ENCODE results near the gene CXCL16. TPM values are rescaled to one million over a fixed set of nuclear protein-coding genes. Genes with fewer than 3 reads are reported as not detected.

The CXCL16 gene, protein sequence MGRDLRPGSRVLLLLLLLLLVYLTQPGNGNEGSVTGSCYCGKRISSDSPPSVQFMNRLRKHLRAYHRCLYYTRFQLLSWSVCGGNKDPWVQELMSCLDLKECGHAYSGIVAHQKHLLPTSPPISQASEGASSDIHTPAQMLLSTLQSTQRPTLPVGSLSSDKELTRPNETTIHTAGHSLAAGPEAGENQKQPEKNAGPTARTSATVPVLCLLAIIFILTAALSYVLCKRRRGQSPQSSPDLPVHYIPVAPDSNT
- total RNA-seq, result 14.1 TPM

DNA sequence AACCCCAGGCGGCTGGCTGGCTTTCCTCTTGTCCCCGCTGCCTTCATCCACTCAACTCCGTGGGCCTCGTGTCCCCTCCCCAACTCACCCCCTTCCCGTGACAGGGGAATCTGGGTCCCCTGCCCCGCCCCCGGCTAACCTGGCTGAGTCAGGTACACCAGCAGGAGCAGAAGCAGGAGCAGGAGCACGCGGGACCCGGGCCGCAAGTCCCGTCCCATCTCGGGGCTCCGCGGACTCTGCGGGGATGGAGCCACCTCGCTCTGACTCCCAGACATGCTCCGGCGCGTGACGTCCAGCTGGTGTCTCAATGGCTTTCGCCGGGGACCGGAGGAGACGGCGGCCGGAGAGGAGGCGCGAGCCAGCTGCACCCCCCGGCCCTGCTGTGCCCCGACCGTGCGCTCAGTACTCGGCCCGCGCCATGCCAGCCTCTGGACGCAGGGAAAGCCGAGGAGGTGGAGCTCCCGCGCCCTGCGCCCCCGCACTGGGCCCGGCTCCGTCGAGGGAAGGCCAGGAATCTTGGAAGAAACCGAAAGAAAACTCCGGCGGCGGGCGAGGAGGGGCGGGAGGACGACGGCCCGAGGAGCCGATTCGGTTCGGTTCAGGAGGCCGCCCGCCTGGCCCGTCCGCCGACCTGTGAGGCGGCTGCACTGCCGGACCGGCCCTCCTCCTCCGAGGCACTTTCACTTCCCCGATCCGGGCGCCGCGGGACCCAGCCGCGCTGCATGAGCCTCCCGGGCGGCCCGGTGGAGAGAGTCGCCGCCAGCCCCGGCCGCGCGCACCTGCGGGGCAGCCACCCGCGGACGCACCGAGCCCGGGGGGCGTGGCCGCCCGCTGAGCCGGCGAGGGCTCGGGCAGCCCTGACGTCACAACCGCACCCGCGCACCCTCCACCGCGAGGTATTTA lies at the start of gene CXCL16, which contains the start of gene ZMYND15:
Gene CXCL16, minus strand, starts transcription at position 807 of the 903 bp plus-strand sequence. Its CDS starts 589 bp downstream, at position 218.
Gene ZMYND15, plus strand, starts transcription at position 712 of the 903 bp plus-strand sequence. CDS start 716 bp downstream, outside the sequence.

DNA sequence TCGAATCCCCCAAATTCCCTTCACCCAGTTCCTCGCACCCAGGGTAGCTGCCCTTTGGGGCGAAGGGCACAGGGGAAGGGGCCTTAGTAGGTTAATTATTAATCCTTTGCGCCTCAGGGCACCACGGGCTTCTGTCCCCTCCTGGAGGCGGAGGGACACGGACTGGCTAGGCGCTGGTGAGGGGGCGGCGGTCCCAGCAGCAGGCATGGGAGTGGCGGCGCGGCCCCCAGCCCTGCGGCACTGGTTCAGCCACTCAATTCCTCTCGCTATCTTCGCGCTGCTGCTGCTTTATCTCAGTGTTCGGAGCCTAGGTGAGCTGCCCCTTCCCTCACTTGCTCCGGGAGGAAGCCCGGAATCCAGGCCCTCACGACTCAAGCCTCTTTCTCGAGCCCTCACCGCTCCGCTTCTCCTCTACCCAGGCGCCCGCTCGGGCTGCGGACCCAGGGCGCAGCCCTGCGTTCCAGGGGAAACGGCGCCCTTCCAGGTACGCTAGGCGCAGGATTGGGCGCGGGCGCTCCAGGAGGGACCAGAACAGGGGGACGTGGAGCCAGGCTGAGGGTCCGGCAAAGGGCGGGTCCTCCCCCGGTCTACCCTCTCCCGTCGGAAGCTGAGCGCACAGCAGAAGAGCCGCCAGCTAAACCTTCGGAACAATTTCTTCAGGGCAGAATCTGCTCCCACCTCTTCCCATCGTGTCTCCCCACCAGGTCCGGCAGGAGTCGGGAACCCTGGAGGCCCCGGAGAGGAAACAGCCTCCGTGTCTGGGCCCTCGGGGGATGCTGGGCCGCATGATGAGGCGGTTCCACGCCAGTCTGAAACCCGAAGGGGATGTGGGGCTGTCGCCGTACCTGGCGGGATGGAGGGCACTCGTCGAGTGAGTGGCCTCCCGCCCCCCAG lies 49.3 kb upstream of the CXCL16 start, which contains the start of gene GLTPD2:
Gene GLTPD2, plus strand, starts transcription at position 158 of the 894 bp plus-strand sequence. Its CDS starts 48 bp downstream, at position 206.

DNA sequence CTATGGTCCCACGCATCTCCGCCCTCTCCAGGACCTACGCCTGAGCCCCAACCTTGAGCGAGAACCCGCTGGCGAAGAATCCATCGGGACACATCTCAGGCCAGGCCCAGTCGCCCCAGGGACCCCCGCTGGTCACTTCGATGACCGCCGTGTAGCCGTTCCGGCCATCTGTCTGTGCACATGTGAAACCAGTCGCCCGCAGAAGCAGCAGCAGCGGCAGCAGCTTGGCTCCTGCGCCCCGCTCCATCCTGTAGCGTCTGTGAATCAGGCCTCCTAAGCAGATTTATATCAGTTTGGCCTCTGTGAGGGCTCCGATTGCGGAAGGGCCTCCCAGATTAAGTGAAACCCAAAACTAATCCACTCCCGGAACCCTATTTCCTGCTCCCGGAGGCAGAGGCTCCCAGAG lies 46.4 kb upstream of the CXCL16 start, which contains the start of gene VMO1:
Gene VMO1, minus strand, starts transcription at position 259 of the 406 bp plus-strand sequence. Its CDS starts 12 bp downstream, at position 247.

DNA sequence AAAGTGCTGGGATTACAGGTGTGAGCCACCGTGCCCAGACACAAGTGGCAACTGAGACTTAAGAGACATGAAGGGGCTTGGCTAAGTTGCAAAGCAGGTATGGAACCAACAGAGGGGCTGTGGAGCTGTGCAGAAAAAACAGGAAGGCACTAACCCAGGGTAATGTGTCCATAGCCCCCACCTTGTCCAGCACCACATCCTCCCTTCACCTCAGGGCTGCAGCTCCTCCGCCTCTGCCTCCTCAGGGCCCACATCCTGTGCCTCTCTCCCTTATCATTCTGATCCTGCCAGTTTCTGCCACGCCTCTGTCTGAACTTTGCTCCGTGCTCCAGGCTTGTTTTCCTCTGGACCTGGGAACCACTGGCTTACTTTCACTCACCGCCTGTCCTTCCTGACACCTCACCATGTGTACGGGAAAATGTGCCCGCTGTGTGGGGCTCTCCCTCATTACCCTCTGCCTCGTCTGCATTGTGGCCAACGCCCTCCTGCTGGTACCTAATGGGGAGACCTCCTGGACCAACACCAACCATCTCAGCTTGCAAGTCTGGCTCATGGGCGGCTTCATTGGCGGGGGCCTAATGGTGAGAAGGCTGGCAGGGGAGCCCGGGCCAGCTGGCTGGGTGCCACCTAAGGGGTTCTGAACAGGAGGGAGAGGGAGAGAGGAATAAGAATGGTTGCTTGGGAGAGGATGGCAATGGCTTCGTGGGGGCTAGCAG lies 31.9 kb upstream of the CXCL16 start, which contains the start of gene TM4SF5:
Gene TM4SF5, plus strand, starts transcription at position 368 of the 716 bp plus-strand sequence. Its CDS starts 37 bp downstream, at position 405.

DNA sequence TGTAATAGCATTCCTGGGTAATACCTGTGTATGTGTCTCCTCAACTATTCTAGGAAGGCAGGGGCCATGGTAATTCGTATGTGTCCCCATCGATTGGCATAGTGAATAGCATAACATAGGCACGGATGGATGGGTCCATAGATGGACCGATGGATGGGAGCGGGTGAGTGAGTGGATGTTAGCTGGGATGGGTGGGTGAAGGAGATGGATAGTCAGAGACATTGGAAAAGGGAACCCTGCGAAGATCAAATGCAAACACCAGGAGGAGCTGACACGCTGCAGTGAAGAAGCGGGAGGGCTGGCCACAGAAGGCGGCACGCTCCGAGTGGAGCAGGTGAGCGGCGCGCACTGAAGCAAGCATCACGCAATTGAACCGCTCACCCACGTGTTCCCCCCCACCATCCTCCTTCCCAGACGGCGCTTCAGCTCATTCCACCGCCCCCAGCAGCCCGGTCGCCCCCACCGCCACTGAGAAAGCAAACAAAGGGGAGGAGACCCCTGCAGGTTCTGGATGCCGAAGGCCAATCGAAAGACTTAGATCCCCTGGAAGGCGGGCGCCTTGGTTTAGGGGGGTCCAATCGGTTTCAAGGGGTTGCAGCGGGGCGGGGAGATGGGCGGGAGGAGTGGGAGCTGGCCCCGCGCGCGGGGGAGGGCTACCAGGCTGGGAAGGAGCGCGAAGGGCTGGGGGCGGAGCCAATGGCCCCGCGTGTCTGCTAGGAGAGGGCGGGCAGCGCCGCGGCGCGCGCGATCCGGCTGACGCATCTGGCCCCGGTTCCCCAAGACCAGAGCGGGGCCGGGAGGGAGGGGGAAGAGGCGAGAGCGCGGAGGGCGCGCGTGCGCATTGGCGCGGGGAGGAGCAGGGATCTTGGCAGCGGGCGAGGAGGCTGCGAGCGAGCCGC lies 29.7 kb downstream of the CXCL16 start, which contains the start of gene ARRB2:
Gene ARRB2, plus strand, starts transcription at position 839 of the 899 bp plus-strand sequence. CDS start 90 bp downstream, outside the sequence.

Other genes with a start within 250 kb of the CXCL16 start
- 40.5 TPM for gene SPNS2, start 241.0 kb downstream of the CXCL16 start, total RNA-seq
- 38.4 TPM for gene MYBBP1A, start 184.5 kb downstream of the CXCL16 start, total RNA-seq
- gene GGT6, start 179.4 kb downstream of the CXCL16 start, total RNA-seq, result 15.0 TPM
- gene SMTNL2, start 155.4 kb downstream of the CXCL16 start, total RNA-seq, result 95.6 TPM
- 0.58 TPM for gene ALOX15, start 98.2 kb downstream of the CXCL16 start, total RNA-seq
- gene PELP1, start 35.8 kb downstream of the CXCL16 start, total RNA-seq, result 76.5 TPM
- 21.9 TPM for gene ARRB2, start 29.3 kb downstream of the CXCL16 start, total RNA-seq
- gene MED11, start 8.5 kb downstream of the CXCL16 start, total RNA-seq, result 19.4 TPM
- 0.99 TPM for gene ZMYND15, start 95 bp downstream of the CXCL16 start, total RNA-seq
- 0.53 TPM for gene TM4SF5, start 32.0 kb upstream of the CXCL16 start, total RNA-seq
- 1.9 TPM for gene VMO1, start 46.4 kb upstream of the CXCL16 start, total RNA-seq
- 5.0 TPM for gene GLTPD2, start 49.0 kb upstream of the CXCL16 start, total RNA-seq
- gene PSMB6, start 56.2 kb upstream of the CXCL16 start, total RNA-seq, result 118 TPM
- gene PLD2, start 67.2 kb upstream of the CXCL16 start, total RNA-seq, result 28.2 TPM
- 46.9 TPM for gene MINK1, start 93.4 kb upstream of the CXCL16 start, total RNA-seq
- gene C17orf107, start 159.6 kb upstream of the CXCL16 start, total RNA-seq, result 5.6 TPM
- 1.9 TPM for gene CHRNE, start 163.2 kb upstream of the CXCL16 start, total RNA-seq
- gene GP1BA, start 192.3 kb upstream of the CXCL16 start, total RNA-seq, result 0.88 TPM
- 70.5 TPM for gene SLC25A11, start 200.1 kb upstream of the CXCL16 start, total RNA-seq
- gene RNF167, start 200.3 kb upstream of the CXCL16 start, total RNA-seq, result 33.1 TPM
- 419 TPM for gene PFN1, start 208.6 kb upstream of the CXCL16 start, total RNA-seq
- gene ENO3, start 211.2 kb upstream of the CXCL16 start, total RNA-seq, result 699 TPM
- gene SPAG7, start 227.9 kb upstream of the CXCL16 start, total RNA-seq, result 76.4 TPM
- 15.8 TPM for gene CAMTA2, start 247.7 kb upstream of the CXCL16 start, total RNA-seq

All from metanephros (tissue), 1 donor.